Measurements from ENCODE around the gene RASAL2. TPM values are rescaled to one million over a fixed set of nuclear protein-coding genes. Genes with fewer than 3 reads are reported as not detected.
"Not testable (repeated sequence)": the region's sequence is repeated elsewhere in the genome, so short reads cannot be mapped to it uniquely, and the experiment has no call there.

RASAL2 gene
- total RNA-seq, 1 donor from 2014 or later: not detected

DNA sequence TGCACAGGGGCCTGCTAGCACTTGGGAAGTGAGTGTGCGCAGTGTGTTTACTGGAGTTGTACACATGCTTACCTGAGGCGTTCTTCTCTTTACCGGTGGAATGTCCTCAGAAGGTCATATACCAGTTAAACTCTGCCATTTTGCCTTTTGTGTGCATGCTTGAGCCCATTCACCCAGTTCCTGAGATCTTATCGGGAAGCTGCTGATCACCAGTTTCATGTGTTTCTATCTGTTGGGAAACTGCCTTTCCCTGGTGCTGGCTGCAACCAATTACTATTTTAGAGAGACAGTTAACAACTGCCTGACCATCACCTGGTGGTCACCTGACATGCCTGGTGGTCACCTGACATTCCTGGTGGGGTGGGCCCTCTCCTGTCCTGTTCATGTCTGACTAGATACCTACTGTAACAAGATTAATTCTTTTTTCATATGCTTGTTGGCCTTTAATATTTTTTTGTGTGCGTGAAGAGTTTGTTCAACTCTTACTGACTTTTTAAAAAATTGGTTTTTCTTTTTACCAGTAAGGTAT, 137.0 kb downstream of the RASAL2 start:
- intact Hi-C loops (cut with micrococcal nuclease): no loop called here

DNA sequence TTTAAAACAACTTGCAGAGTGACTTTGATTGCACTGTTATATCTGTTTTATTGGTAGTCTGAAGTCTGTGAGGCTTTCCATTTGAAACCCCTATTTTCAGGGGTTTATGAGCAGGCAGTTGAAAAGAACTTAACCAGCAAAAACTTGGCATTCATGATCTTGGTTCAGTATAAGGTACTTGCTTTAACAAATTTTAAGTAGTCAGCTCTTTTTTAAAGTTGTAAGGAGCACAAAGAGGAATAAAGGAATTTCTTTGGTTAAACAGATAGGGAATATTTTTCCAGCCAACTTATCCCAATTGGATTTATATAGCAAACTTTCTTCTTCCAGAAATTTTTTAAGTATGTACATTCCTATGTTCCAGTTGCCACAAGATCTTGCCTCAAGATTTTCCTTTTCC, 138.2 kb downstream of the RASAL2 start:
- intact Hi-C loops (cut with micrococcal nuclease): no loop called here

DNA sequence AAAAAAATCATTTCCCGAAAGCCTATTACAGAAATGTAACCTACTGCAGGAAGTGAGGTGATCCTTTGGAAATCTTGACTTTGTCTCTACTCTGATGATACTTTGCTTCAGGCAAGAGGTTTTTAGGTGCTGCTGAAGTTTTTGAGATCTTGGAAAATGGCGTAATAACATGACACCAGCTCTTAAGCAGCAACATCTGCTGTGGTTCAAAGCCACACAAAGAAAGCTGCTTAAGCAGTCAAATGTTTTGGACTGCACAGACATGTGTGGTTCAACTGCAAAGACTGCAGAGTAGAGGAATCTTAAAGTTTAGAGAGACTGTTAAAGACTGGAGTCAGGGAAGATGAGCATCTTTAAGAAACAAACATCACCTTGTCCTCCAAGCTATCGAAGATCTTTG, 139.0 kb downstream of the RASAL2 start:
- intact Hi-C loops (cut with micrococcal nuclease): no loop called here

DNA sequence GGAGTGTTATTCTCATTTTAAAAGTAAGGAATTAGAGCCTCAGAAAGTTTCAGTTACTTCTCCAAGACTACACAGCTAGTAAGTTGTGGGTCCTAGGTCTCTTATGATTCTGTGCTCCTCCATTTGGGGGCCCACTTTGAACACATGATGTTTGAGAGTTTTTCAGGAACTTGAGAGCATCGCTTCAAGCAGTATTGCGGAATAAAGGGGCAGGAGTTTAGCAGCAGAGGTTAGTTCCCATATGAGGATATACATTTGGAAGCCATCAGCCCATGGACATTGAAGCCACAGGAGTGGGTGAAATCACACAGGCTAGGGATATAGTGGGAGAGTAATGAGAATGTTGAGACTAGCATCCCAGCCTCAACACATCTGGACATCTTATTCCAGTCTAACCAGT, 143.2 kb downstream of the RASAL2 start:
- intact Hi-C loops (cut with micrococcal nuclease): no loop called here

DNA sequence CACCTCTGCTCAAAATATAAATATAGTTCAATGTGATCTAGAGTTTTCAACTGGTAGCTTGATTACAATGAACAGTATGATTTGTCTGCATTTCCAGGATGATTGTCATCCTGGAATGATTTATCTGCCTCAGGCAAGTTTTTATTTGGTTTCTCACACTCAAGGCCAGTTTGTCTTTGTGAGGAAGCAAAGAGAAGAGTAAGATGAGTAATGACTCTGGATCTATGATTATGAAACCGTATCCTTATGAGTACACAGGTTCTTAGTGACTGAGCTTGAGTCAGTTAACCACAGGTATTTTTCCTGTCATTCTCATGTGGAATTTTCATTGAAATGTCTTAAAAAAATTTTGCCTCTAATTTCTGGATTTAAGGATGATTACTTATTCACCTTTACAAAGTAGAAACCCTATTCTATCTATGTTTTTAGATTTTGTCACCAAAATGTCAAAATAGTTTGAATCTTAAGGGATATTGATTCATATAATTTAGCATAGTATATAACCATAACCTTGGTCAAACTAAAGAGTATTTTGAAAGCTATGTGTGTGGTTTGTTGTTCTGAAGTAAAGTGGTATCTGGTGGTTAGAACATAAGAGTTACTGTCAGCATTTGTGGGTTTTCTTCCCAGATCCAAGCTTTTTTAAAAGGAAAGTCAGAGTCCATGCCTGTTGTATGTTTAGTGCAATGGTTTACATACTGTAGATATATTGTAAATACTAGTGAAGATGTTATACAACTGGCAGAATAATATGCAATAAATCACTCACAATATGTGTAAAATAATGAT, 145.0 kb downstream of the RASAL2 start:
- intact Hi-C loops (cut with micrococcal nuclease): no loop called here

DNA sequence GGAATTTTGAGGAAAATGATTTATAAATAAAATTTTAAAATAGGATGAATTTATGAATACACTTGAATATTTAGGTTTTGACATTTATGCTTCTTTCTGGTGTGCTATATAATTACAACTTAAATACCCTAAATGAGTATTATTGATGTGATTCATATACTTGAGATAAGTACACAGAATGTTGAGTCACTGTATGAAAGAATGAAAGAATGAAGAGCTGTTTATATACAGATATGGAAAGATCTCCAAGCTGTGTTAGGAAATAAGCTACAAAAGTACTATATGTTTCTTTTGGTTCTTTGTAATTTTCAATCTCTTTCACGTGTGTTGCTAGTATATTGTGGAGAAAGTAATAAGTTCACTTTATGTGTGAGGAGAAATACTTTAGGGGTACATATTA, 147.2 kb downstream of the RASAL2 start:
- intact Hi-C loops (cut with micrococcal nuclease): no loop called here

DNA sequence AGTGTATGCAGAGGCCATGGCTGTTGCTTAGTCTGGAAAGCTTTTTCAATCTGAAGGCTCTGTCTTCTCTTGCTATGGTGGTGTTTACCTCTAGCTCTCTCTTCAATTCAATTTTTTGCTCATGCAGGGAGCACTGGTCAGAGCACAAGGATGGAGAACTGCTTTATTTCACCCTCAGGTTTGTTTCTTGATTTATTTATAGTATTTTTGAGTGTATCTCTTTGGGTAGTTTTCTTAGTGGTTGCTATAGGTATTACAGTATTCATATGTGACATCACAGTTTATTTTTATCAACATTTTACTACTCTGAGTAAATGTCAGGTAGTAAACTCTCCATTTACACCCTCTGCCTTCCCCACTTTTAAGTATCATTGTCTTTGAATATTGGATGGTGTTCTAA, 147.9 kb downstream of the RASAL2 start:
- intact Hi-C loops (cut with micrococcal nuclease): no loop called here

DNA sequence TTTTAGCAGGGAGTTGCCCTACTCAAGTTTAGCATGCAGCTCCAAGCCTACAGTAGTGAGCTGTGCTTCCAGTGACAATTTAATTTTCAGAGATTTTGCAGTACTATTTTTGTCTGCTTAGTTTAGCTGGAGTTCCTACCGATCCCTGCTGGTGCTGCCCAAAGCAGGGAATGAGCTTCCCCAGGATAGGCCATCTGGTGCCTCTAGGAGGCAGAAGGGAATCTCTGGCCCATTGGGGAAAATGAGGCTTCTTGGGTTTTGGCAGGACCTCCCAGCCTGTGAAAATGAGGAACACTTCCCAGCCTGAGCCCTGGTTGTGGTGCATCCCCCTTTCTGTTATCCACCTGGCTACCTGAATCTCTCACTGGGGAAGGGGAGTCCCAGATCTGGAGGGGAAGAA, 149.2 kb downstream of the RASAL2 start:
- intact Hi-C loops (cut with micrococcal nuclease): no loop called here

DNA sequence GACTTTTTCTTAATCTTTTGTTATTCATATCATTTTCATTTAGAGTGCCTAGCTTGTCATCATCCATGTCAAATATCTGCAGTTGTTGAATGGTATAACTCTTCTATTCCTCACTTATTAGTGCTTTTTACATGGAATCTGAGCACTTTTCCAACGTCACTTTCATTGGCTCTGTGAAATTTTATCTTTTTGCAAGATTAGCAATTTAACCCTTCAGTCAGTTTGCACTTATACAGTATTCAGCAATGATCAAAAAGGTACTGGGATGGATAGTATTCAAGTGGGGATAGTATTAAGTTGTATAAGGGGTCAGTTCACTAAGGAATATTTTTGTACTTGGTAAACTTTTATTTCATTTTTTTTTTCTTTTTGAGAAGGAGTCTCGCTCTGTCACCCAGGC, 150.0 kb downstream of the RASAL2 start:
- intact Hi-C loops (cut with micrococcal nuclease): no loop called here

DNA sequence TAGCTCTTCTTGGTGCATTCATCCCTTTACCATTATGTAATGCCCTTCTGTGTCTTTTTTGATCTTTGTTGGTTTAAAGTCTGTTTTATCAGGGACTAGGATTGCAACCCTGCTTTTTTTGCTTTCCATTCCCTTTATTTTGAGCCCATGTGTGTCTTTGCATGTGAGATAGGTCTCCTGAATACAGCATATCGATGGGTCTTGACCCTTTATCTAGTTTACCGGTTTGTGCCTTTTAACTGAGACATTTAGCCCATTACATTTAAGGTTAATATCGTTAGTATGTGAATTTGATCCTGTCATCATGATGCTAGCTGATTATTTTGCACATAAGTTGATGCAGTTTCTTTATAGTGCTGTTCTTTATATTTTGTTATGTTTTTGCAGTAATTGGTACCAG, 154.4 kb downstream of the RASAL2 start:
- intact Hi-C loops (cut with micrococcal nuclease): not testable (repeated sequence)

DNA sequence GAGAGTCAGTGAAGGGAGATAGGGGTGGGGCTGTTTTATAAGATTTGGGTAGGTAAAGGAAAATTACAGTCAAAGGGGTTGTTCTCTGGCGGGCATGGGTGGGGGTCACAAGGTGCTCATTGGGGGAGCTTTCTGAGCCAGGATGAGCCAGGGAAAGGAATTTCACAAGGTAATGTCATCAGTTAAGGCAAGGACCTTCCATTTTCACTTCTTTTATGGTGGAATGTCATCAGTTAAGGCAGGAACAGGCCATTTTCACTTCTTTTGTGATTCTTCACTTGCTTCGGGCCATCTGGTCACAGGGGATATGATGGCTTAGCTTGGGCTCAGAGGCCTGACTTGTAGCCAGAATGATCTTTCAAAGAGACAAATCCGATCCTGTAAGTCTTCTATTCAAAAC, 159.7 kb downstream of the RASAL2 start:
- intact Hi-C loops (cut with micrococcal nuclease): not testable (repeated sequence)

DNA sequence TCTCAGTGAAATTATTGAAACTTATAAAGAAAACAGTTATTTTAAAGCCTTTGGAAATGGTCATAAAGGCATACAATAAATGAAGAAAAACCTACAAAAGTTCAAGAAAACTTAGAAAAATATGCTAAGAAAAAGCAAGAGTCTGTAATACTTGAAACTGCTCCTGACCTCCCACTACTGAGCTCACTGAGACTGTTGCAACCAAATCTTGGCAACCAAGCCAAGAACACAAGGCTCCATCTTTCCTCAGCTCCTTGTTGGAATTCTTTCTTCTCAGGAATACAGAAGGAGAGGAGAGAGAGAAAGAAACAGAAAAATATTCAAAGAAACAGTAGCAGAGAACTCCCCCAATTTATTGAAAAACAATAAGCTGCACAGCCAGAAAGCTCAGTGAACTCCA, 160.5 kb downstream of the RASAL2 start:
- intact Hi-C loops (cut with micrococcal nuclease): no loop called here

DNA sequence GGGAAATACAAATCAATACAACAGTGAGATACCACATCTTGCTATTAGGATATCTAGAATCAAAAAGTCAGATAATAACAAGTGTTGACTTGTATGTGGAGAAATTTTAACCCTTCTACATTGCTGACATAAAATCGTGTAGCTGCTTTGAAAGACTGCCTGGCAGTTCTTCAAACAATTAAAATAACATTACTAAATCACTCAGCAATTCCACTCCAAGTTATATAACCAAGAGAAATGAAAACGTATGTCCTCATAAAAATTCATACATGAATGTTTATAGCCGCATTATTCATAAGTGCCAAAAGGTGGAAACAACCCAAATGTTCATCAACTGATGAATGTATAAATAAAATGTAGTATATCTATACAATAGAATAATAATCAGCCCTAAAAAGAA, 164.6 kb downstream of the RASAL2 start:
- intact Hi-C loops (cut with micrococcal nuclease): no loop called here

DNA sequence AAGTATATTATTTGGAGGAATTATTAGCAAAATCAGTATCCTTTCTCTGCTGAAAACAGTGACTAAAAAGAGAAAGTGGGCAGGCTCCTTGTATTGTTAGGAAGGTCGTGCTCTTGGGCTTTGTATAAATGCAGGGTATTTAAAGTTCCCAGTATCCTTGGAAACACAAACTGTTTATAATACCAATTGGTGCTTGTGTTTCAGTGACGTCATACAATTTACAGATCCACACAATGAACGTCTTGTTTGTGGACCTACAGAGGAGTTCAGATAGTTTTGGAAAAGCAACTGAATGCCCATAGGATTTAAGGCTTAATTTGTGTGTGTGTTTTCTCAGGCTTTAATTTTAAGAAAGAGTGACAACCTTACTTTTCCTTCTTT, 168.2 kb downstream of the RASAL2 start:
- intact Hi-C loops (cut with micrococcal nuclease): no loop called here

DNA sequence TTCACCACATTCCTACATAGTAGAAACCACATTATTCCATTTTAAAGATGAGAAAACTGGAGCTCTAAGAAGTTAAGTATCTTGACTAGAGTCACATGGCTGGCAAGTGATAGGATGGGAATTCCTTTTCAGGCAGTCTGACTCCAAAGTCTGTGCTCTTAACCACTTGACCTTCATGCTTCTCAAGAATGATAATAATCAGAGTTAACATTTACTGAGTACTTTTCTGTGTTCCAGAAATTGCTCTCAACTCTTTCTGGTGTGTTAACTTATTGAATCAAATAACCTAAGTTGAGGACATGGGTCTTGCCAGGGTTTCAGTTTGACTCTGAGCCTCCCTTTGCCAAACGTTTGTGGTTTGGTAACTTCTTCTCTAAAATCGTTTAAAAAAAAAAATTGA, 169.4 kb downstream of the RASAL2 start:
- intact Hi-C loops (cut with micrococcal nuclease): no loop called here

DNA sequence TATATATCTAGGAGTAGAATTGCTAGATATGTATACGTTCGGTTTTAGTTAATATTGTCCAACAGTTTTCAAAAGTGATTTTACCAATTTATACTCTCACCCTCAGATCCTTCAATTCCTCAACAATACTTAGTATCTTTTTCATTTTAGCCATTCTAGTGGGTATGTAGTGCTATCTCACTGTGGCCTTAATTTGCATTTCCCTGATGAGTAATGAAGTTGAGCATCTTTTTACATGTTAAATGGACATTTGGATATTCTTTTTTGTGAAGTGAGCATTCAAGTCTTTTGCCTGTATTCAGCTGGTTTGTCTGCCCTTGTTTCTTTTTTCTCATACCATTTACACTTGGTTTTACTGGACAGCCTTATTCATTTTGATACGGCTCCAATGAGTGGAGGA, 172.2 kb downstream of the RASAL2 start:
- intact Hi-C loops (cut with micrococcal nuclease): no loop called here

DNA sequence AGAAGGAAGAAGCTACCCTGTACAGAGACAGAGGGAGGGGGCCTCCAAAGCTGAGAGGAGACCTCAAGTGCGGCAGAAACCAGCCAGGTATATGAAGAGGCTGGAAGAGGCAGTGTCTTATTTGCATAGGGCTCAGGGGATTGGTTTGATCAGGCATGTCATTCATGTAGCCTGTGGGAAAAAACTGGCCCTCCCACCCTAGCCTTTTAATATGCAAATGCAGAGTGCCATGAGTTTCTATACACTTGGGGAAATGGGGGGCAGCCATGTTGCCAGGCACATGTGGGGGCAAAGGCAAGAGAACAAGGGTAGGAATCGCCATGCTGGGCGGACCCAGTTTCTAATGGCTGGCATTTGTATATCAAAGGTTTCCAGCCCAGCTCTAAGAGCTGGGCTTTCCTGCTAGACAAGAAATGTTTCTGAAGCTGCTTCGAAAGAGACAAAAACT, 172.7 kb downstream of the RASAL2 start:
- intact Hi-C loops (cut with micrococcal nuclease): no loop called here

DNA sequence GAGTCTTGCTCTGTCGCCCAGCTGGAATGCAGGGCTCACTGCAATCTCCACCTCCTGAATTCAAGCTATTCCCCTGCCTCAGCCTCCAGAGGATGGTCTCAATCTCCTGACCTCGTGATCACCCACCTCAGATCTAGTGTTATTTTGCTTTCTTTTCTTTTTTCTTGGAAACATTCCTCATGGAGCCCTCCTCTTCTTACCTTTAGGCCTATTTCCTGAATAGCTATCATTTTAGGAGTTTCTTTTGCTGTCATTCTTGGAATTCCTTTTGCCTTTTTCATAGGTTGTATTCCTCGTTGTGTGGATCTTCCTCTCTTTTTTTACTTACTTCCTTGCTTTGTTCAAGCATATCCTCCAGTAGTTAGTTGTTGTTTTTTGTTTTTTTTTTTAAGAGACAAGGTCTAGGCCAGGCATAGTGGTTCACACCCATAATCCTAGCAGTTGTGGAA, 173.8 kb downstream of the RASAL2 start:
- intact Hi-C loops (cut with micrococcal nuclease): no loop called here

DNA sequence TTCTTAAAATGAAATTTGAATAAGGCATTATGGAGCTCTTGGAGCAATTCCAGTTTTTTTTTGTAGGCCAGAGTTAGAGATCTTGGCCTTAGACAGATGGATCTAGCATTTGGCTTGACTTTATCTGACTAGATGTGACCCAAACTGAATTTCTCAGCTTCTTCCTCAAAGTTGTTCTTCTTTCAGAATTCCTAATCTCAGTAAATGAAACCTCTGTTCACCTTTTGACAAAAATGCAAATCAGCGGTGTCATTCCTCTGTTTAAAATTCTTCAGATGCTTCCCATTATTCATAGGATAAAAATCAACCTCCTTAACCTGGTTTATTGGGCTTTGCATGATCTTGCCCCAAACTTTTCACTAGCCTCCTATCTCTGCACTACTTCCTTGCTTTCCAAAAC, 177.6 kb downstream of the RASAL2 start:
- intact Hi-C loops (cut with micrococcal nuclease): no loop called here

DNA sequence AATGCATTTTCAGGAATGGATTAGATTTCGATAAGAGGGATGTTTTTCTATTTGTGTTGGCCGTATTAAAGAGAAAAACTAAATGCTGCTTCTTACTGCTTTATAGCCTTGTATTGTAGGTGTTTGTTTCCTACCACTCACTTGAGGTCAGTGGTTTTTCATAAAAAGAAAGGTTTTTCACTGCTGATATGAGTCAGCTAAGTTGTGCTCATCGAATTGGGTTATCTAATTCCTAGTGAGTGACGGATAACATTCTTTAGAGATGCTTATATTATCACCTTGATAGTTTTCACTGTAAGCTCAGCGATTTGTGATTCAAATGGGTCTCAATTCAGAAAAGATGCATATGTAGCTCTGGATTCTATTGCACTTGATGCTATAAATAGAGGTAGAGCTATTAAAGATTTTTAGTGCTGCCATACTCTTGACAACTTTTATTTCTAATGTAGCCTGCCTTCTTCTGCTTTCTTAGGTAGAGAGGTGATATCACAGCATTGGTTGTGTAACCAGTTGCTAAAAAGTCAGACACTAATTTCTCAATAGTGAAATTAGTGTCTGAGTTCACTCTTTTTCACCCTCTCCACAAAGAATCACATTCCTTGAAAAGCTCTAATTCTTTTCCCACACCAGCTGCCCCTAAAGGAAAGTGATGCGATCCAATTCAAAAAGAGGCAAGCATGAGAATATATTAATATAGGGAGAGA, 180.0 kb downstream of the RASAL2 start:
- intact Hi-C loops (cut with micrococcal nuclease): no loop called here

DNA sequence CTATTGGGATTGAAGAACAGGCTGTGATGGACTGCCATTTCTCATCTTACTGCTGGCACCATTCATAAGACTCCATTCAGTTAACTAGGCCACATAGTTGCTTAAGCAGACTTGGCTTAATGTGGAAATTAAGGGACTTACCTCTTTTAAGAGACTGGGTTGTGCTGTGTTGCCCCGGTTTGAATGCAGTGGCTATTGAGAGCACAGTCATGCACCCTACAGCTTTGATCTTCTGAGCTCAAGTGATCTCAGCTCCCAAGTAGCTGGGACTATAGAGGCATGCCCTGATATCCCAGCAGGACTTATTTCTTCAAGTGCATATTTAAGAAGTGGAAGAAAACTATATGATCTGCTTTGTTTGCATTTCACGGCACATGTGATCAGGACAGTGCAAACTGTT, 181.1 kb downstream of the RASAL2 start:
- intact Hi-C loops (cut with micrococcal nuclease): no loop called here

DNA sequence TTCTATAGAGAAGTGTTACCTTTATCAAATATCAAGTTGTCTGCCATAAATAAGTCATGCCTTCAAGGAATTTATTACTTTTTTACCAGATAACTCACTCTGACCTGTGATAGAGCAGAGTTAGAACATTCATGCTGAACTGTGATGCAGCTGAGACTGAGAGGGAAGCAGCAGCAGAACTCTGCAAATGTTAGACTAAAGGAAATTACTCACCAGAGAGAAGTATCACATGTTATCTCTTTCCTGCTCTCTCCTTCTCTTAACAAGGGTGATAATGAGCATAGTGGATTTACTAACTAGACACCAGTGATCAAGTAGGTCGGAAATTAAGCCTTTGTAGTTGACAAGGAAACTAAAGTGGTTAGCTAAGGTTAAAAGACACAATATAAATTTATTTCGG, 181.6 kb downstream of the RASAL2 start:
- intact Hi-C loops (cut with micrococcal nuclease): no loop called here

All from T-helper 1 cell treated with Interleukin-12 subunit alpha and Interleukin-12 subunit beta and Interleukin-4 antibody, amounts not matched to agents 30 ng/mL and 1 ng/mL, for 36 hours (primary cell).